Measurements from ENCODE around the gene ZBTB39. TPM values are rescaled to one million over a fixed set of nuclear protein-coding genes. Genes with fewer than 3 reads are reported as not detected.

ZBTB39 gene
- total and polyA plus RNA-seq, 2 of the 8 experiments (the other 6 are each of a cell fraction or from before 2014, with no cell fraction given), result 19.3 to 25.0 TPM

DNA sequence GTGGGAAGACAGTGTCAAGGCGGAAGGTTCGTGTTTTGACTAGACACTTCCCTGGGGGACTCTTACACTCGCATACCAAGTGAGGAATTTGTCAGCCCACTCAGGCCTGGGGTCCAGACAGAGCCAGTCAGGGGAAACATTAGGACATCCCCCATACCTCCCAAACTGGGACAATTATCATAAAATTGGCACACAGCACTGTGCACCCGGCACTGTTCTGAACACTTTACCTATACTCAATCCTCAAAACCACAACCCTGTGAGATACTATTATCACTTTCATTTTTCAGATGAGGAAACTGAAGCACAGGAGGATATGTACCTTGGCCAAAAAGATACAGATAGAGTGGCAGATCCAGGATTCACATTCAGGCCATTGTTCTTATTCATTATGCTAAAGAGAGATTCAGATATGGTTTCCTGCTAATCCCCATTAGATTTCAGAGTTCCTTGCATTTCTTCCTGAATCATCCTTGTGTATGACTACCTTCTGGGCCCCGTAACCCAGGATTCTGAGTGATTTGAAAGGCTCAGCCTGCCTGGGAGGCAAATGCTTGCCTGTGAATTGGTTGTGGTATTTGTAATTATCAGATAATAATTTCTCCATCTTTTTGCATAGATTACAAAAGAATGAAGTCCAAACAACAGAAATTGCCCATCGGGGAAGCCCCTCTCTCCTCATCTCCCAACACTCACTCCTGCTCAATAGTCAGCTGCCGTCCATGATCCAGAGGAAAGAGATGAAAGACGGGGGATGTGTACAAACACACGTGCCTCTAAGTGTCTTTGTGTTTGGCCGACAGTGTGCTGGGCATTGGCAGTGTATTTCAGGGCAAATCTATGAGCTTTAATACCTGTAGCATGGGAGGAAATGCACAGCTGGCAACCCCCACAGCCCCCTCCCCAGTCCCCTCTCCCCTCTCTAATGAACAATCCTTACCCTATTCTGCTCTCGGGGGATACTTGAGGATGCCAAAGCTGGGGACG is 5.4 kb upstream of the ZBTB39 start (continued):
- TF ChIP-seq, protein P1, sequence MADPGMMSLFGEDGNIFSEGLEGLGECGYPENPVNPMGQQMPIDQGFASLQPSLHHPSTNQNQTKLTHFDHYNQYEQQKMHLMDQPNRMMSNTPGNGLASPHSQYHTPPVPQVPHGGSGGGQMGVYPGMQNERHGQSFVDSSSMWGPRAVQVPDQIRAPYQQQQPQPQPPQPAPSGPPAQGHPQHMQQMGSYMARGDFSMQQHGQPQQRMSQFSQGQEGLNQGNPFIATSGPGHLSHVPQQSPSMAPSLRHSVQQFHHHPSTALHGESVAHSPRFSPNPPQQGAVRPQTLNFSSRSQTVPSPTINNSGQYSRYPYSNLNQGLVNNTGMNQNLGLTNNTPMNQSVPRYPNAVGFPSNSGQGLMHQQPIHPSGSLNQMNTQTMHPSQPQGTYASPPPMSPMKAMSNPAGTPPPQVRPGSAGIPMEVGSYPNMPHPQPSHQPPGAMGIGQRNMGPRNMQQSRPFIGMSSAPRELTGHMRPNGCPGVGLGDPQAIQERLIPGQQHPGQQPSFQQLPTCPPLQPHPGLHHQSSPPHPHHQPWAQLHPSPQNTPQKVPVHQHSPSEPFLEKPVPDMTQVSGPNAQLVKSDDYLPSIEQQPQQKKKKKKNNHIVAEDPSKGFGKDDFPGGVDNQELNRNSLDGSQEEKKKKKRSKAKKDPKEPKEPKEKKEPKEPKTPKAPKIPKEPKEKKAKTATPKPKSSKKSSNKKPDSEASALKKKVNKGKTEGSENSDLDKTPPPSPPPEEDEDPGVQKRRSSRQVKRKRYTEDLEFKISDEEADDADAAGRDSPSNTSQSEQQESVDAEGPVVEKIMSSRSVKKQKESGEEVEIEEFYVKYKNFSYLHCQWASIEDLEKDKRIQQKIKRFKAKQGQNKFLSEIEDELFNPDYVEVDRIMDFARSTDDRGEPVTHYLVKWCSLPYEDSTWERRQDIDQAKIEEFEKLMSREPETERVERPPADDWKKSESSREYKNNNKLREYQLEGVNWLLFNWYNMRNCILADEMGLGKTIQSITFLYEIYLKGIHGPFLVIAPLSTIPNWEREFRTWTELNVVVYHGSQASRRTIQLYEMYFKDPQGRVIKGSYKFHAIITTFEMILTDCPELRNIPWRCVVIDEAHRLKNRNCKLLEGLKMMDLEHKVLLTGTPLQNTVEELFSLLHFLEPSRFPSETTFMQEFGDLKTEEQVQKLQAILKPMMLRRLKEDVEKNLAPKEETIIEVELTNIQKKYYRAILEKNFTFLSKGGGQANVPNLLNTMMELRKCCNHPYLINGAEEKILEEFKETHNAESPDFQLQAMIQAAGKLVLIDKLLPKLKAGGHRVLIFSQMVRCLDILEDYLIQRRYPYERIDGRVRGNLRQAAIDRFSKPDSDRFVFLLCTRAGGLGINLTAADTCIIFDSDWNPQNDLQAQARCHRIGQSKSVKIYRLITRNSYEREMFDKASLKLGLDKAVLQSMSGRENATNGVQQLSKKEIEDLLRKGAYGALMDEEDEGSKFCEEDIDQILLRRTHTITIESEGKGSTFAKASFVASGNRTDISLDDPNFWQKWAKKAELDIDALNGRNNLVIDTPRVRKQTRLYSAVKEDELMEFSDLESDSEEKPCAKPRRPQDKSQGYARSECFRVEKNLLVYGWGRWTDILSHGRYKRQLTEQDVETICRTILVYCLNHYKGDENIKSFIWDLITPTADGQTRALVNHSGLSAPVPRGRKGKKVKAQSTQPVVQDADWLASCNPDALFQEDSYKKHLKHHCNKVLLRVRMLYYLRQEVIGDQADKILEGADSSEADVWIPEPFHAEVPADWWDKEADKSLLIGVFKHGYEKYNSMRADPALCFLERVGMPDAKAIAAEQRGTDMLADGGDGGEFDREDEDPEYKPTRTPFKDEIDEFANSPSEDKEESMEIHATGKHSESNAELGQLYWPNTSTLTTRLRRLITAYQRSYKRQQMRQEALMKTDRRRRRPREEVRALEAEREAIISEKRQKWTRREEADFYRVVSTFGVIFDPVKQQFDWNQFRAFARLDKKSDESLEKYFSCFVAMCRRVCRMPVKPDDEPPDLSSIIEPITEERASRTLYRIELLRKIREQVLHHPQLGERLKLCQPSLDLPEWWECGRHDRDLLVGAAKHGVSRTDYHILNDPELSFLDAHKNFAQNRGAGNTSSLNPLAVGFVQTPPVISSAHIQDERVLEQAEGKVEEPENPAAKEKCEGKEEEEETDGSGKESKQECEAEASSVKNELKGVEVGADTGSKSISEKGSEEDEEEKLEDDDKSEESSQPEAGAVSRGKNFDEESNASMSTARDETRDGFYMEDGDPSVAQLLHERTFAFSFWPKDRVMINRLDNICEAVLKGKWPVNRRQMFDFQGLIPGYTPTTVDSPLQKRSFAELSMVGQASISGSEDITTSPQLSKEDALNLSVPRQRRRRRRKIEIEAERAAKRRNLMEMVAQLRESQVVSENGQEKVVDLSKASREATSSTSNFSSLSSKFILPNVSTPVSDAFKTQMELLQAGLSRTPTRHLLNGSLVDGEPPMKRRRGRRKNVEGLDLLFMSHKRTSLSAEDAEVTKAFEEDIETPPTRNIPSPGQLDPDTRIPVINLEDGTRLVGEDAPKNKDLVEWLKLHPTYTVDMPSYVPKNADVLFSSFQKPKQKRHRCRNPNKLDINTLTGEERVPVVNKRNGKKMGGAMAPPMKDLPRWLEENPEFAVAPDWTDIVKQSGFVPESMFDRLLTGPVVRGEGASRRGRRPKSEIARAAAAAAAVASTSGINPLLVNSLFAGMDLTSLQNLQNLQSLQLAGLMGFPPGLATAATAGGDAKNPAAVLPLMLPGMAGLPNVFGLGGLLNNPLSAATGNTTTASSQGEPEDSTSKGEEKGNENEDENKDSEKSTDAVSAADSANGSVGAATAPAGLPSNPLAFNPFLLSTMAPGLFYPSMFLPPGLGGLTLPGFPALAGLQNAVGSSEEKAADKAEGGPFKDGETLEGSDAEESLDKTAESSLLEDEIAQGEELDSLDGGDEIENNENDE (IDR thresholded peaks at IDR 0.05; ENCODE audit: insufficient replicate concordance, low read length), result no peak
- TF ChIP-seq CHD1 (IDR thresholded peaks at IDR 0.05; ENCODE audit: low read depth, low read length), result no peak
- no peak for TF ChIP-seq POLR2A (IDR thresholded peaks at IDR 0.05; ENCODE audit: control extremely low read depth in 1 of 2, low read depth in 2 of 2, low read length in 2 of 2)
- TF ChIP-seq BACH1 (IDR thresholded peaks at IDR 0.05; ENCODE audit: low read length), result no peak
- no peak for TF ChIP-seq KDM5A (IDR thresholded peaks at IDR 0.05; ENCODE audit: low read length)
- TF ChIP-seq RAD21 (IDR thresholded peaks at IDR 0.05 in 1 of 2, conservative IDR thresholded peaks at IDR 0.05 in 1 of 2; ENCODE audit: low read depth in 2 of 2, low read length in 2 of 2), result no peak
- no peak for TF ChIP-seq RBBP5 (IDR thresholded peaks at IDR 0.05; ENCODE audit: borderline replicate concordance, low read depth, low read length)

Data from H1 (cell line).